Pancreas (tissue), 10 donors: Measurements from ENCODE around the gene THSD4. TPM values are rescaled to one million over a fixed set of nuclear protein-coding genes. Genes with fewer than 3 reads are reported as not detected.
A peak's percentile ranks its signal among the peaks of the same experiment; 100 is the strongest.

Source experiments
- ATAC-seq, 4 donors: fragments of 200-7000 bp; cut with Tn5 transposase; one replicate each; pipeline versions ENCODE4 v1.8.0 to v1.9.1; 2020; ENCODE audit warnings: mild to moderate bottlenecking in 4 of 4, moderate library complexity in 4 of 4
- DNase-seq, 6 donors: peaks; one replicate each; pipeline ENCODE4 v3.0.0-alpha.2; 2020
- FAIRE-seq: peaks from 2 replicates; lab custom pipeline; 2012; peaks lifted over from hg19 to GRCh38; lab: Jason Lieb, UNC
- H3K27ac ChIP-seq, 4 donors: fragments of 200-600 bp; sonication (generic); 1 replicate in 3 of 4; 2 replicates in 1 of 4; pipeline versions ENCODE4 v1.5.0 to v1.8.0; 2020
- H3K27me3 ChIP-seq, 4 donors: fragments of 200-600 bp; one replicate each; pipeline ENCODE4 v1.8.0; 2021
- H3K36me3 ChIP-seq, 3 donors: fragments of 200-600 bp; sonication (generic) in 1 of 3; one replicate each; pipeline versions ENCODE4 v1.5.0 to v1.8.0; 2020 to 2021
- H3K4me1 ChIP-seq, 3 donors: fragments of 200-600 bp; one replicate each; pipeline ENCODE4 v1.8.0; 2021
- H3K4me3 ChIP-seq, 4 donors: fragments of 200-600 bp; sonication (generic) in 2 of 4; one replicate each; pipeline versions ENCODE4 v1.5.0 to v1.8.0; 2020 to 2021
- H3K9me3 ChIP-seq, 4 donors: fragments of 200-600 bp; one replicate each; pipeline ENCODE4 v1.8.0; 2021
- CTCF ChIP-seq, 4 donors: fragments of 200-600 bp; sonication (generic) in 3 of 4; IDR thresholded peaks; one replicate each; pipeline versions ENCODE4 v1.5.0 to v1.8.0; 2021; ENCODE audit warnings: antibody characterized with exemption in 4 of 4
- WGBS, 2 donors: extraction: QIAGEN DNeasy Blood & Tissue Kit; methylation state at CpG; one replicate each; pipeline ENCODE4 v1.1.7; 2013; 5-methylcytosine and 5-hydroxymethylcytosine counted together
- intact Hi-C, 3 donors: fragments of 100-400 bp; cut with DNase I; formaldehyde crosslinking; loops; one replicate each; pipeline versions ENCODE4 v1.11.1 to v1.14.2; 2022
- polyA plus RNA-seq, 2 donors: library from polyadenylated mRNA; stranded (reverse); fragments of 200-250 nt; gene quantifications; one replicate each; pipeline ENCODE4 v1.2.3, GENCODE V29; 2013
- total RNA-seq, 6 donors: library from RNA; stranded (reverse); fragmentation: NEBNext Ultra II Directional in 4 of 6; extraction: Animal tissue kit (Norgen Biotek cat#: 25700) in 4 of 6; gene quantifications; one replicate each; pipeline versions ENCODE4 v1.2.1 to v1.2.4, GENCODE V29; 2021 to 2023
- donor health status: healthy with polysubstance abuse.
- donor health status: DM: no; HTN: no; CAD: no; lungs with moderate emphysema.
- donor health status: DM: no; HTN: no; CAD: no.
- donor health status: control.
- donor health status: control.
- donor health status: Bipolar disorder and iron deficiency.
- donor health status: DM: yes; HTN: yes; CAD: no.
- donor health status: DM: no; HTN: no; CAD: no.
- donor health status: DM: no; HTN: no; CAD: no.
- donor health status: DM: yes; HTN: yes; CAD: no.

Gene THSD4
- total and polyA plus RNA-seq, 8 donors = 6.0 to 17.8 (median 13.3) TPM

GRCh38 chr15:71728881-71729280 is 613.6 kb downstream of the THSD4 start:
- H3K36me3 ChIP-seq = no peaks in the 10 kb centered on the region
- ATAC-seq (no peak), DNase-seq (no peak), FAIRE-seq (no peak)
- intact Hi-C loops = loop anchor here in 2 of 3 donors (5.0 to 10.0 kb wide), 2 partner anchors 274 to 277 kb away; no protein-coding TSS in a partner anchor
- H3K9me3 ChIP-seq = no peaks in the 10 kb centered on the region
- no peaks in the 10 kb centered on the region for H3K4me1 ChIP-seq
- TF ChIP-seq CTCF (IDR thresholded peaks at IDR 0.05) = no peak
- WGBS, 2 donors = 69% methylated on average over 3 of the region's 3 CpGs
- H3K4me3 ChIP-seq = no peak overlapping the region
- no peak overlapping the region for H3K27ac ChIP-seq
- no peaks in the 10 kb centered on the region for H3K27me3 ChIP-seq

GRCh38 chr15:71729319-71729718 is 614.0 kb downstream of the THSD4 start:
- DNase-seq (no peak), FAIRE-seq (no peak), ATAC-seq (no peak)
- Histone ChIP-seq H3K36me3 (no peaks in the 10 kb centered on the region), H3K27me3 (no peaks in the 10 kb centered on the region), H3K4me1 (no peaks in the 10 kb centered on the region), H3K27ac (no peak overlapping the region), H3K9me3 (no peaks in the 10 kb centered on the region), H3K4me3 (no peak overlapping the region)
- no peak for TF ChIP-seq CTCF (IDR thresholded peaks at IDR 0.05)
- WGBS, 2 donors = 50 to 55% methylated on average over 2 of the region's 2 CpGs
- intact Hi-C loops = loop anchor here in 2 of 3 donors (5.0 to 10.0 kb wide), 2 partner anchors 275 to 277 kb away; no protein-coding TSS in a partner anchor

GRCh38 chr15:71730277-71731144 is 615.2 kb downstream of the THSD4 start:
- intact Hi-C loops = no loop called here
- no peaks in the 10 kb centered on the region for H3K4me1 ChIP-seq
- H3K27ac ChIP-seq = no peak overlapping the region
- no peaks in the 10 kb centered on the region for H3K36me3 ChIP-seq
- peak; percentile 33 to 71 (median 51) for TF ChIP-seq CTCF (IDR thresholded peaks at IDR 0.05)
- ATAC-seq = peak; percentile 75 to 90 (median 89)
- no peaks in the 10 kb centered on the region for H3K27me3 ChIP-seq
- H3K4me3 ChIP-seq = no peak overlapping the region
- no peaks in the 10 kb centered on the region for H3K9me3 ChIP-seq
- no peak for FAIRE-seq
- peak in 2 of 6 donors; percentile 16 to 47 for DNase-seq
- 28 to 31% methylated on average over 15 of the region's 15 CpGs for WGBS, 2 donors

- H3K36me3 ChIP-seq = no peaks in the 10 kb centered on the region
- intact Hi-C loops = no loop called here
- H3K9me3 ChIP-seq = no peaks in the 10 kb centered on the region
- DNase-seq (no peak), FAIRE-seq (no peak), ATAC-seq (no peak)
- WGBS, 2 donors = 43 to 48% methylated on average over 2 of the region's 2 CpGs
- no peaks in the 10 kb centered on the region for H3K4me1 ChIP-seq
- no peak overlapping the region for H3K27ac ChIP-seq
- no peak overlapping the region for H3K4me3 ChIP-seq
- no peak for TF ChIP-seq CTCF (IDR thresholded peaks at IDR 0.05)
- no peaks in the 10 kb centered on the region for H3K27me3 ChIP-seq
These were observed 617.4 kb downstream of the THSD4 start for GRCh38 chr15:71732636-71733035.

- TF ChIP-seq CTCF (IDR thresholded peaks at IDR 0.05) = no peak
- Histone ChIP-seq H3K27ac (no peak overlapping the region), H3K4me3 (no peak overlapping the region), H3K4me1 (no peaks in the 10 kb centered on the region), H3K36me3 (no peaks in the 10 kb centered on the region), H3K27me3 (no peaks in the 10 kb centered on the region), H3K9me3 (no peaks in the 10 kb centered on the region)
- ATAC-seq = no peak
- FAIRE-seq = no peak
- no peak for DNase-seq
- WGBS, 2 donors = 53 to 88% methylated on average over 1 of the region's 1 CpG
- intact Hi-C loops = no loop called here
These were observed 617.9 kb downstream of the THSD4 start for GRCh38 chr15:71733122-71733521.
